Left ventricle myocardium inferior (tissue), 1 donor: ENCODE results near the gene DPCD. TPM values are rescaled to one million over a fixed set of nuclear protein-coding genes. Genes with fewer than 3 reads are reported as not detected.

ENCODE experiments used
- DNase-seq: peaks from one replicate; pipeline ENCODE4 v3.0.0-alpha.2; 2020
- H3K27ac ChIP-seq: fragments of 200-600 bp; replicated peaks from 2 replicates; pipeline ENCODE4 v1.8.0; 2021
- H3K27me3 ChIP-seq: fragments of 200-600 bp; 2 replicates; pipeline ENCODE4 v1.8.0; 2021; ENCODE audit warnings: low read depth
- H3K36me3 ChIP-seq: fragments of 200-600 bp; 2 replicates; pipeline ENCODE4 v1.8.0; 2021
- H3K4me1 ChIP-seq: fragments of 200-600 bp; 2 replicates; pipeline ENCODE4 v1.8.0; 2021
- H3K4me3 ChIP-seq: fragments of 200-600 bp; 2 replicates; pipeline ENCODE4 v1.8.0; 2021; ENCODE audit warnings: mild to moderate bottlenecking, moderate library complexity
- H3K9me3 ChIP-seq: fragments of 200-600 bp; replicated peaks from 2 replicates; pipeline ENCODE4 v1.8.0; 2021
- CTCF ChIP-seq: fragments of 200-600 bp; IDR thresholded peaks from 2 replicates; pipeline ENCODE4 v1.8.0; 2021; ENCODE audit warnings: antibody characterized with exemption, mild to moderate bottlenecking, borderline replicate concordance
- intact Hi-C: fragments of 100-400 bp; cut with micrococcal nuclease; formaldehyde crosslinking; loops from one replicate; pipeline ENCODE4 v1.11.0; 2022
- microRNA-seq: library from miRNA; unstranded; fragments of <30 nt; microRNA quantifications from one replicate; pipeline ENCODE4 v1.2.0, GENCODE V29; 2020
- total RNA-seq: library from RNA; stranded (reverse); fragmentation: NEBNext Ultra II Directional; extraction: Animal tissue kit (Norgen Biotek cat#: 25700); gene quantifications from one replicate; pipeline ENCODE4 v1.2.1, GENCODE V29; 2021
- donor health status: DM: no; HTN: yes; CAD: no; lungs with severe emphysema.

DPCD gene
- total RNA-seq, 1 donor from 2014 or later = 24.0 TPM

DNA sequence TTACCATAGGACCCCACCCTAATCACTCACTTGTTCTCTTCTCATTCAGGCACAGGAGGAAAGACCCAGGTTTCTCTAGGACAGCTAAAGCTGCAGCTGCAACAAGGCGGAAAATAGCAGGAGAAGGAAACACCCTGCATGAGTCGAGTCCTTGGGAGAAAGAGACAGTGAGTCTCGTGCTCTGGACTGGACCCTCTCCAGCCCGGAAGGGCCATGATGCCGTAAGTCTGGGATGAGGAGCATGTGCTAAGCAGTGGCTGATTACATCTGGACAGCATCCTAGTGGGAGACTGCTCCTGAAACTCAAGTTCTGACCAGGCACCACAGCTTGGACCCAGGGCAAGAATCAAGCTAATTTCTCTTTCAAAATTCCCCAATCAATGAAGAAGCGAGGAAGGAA is 67.4 kb downstream of the DPCD start:
- no peaks in the 10 kb centered on the region for H3K27me3 ChIP-seq
- H3K9me3 ChIP-seq = no peaks in the 10 kb centered on the region
- no peak for TF ChIP-seq CTCF
- intact Hi-C loops = no loop called here
- H3K4me3 ChIP-seq = no peak overlapping the region
- H3K4me1 ChIP-seq = peaks cover 18% of the 10 kb centered on the region
- DNase-seq = peak; percentile 25
- H3K36me3 ChIP-seq = peaks cover 38% of the 10 kb centered on the region
- no peak overlapping the region for H3K27ac ChIP-seq

DNA sequence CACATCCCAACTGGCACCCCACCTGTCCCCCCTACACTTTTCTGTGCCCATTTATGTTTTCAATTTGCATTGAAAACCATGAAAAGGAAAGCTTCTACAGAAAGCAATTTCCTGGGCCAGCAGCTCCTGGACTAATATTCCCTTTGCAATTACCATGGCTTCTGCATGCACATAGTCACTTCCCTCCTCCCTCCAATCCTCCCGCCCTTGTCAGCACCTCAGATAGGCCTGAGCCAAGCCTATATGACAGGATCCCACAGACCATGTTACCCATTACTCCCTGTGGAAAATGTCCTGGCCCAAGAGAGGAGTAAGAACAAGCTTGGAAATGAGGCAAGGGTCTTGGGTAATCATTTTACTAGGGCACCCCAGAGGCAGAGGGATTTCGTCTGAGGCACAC is 68.8 kb downstream of the DPCD start:
- intact Hi-C loops = no loop called here
- peaks cover 18% of the 10 kb centered on the region for H3K4me1 ChIP-seq
- no peaks in the 10 kb centered on the region for H3K9me3 ChIP-seq
- no peak for TF ChIP-seq CTCF
- peaks cover 51% of the 10 kb centered on the region for H3K36me3 ChIP-seq
- no peak for DNase-seq
- no peaks in the 10 kb centered on the region for H3K27me3 ChIP-seq
- H3K4me3 ChIP-seq = no peak overlapping the region
- no peak overlapping the region for H3K27ac ChIP-seq

DNA sequence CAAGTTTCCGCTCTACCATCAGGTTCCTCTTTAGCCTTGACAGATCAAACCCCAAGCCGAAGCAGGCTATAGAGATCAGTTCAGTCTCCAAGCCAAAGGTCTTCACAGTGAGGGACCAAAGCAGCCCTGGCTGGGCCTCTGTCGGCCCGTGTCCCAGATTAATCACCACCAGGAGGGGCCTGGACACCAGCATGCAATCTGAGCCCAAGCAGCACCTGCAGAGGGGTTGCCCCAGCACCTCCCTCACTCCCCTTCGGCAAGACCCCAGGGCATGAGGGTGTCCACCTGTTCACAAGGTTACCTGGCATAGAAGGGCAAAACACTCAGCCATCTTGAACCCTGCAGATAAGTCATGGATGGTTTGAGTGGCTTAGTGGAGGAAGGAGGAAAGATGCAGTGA is 70.9 kb downstream of the DPCD start:
- Histone ChIP-seq H3K4me1 (peaks cover 18% of the 10 kb centered on the region), H3K36me3 (peaks cover 72% of the 10 kb centered on the region)

More for the DNA sequence above, 70.9 kb downstream of the DPCD start:
- intact Hi-C loops = no loop called here
- no peak for TF ChIP-seq CTCF
- Histone ChIP-seq H3K4me3 (no peak overlapping the region), H3K27me3 (no peaks in the 10 kb centered on the region), H3K27ac (no peak overlapping the region), H3K9me3 (no peaks in the 10 kb centered on the region)
- no peak for DNase-seq

Small RNA genes lying within 50 kb of the gene (microRNA-seq; reads per million reads assigned to microRNA genes)
- gene MIR3158-1 (not detected), gene MIR3158-2 (not detected)

Other genes starting within 250 kb of the DPCD start
- gene BTRC, start 234.2 kb upstream of the DPCD start, total RNA-seq = 34.8 TPM
- gene POLL, start 64 bp upstream of the DPCD start, total RNA-seq = 16.7 TPM
- 99.1 TPM for gene FBXW4, start 106.8 kb downstream of the DPCD start, total RNA-seq
- not detected for gene FGF8, start 187.8 kb downstream of the DPCD start, total RNA-seq
- 7.9 TPM for gene NPM3, start 195.1 kb downstream of the DPCD start, total RNA-seq
- 96.3 TPM for gene OGA, start 230.1 kb downstream of the DPCD start, total RNA-seq